Trophoblast cell (in vitro differentiated cells and primary cell): ENCODE measurements around the gene YJEFN3.
A peak's percentile ranks its signal among the peaks of the same experiment; 100 is the strongest.

Experiments
- DNase-seq, 2 donors: peaks; one replicate each; pipeline ENCODE4 v3.0.0-alpha.2; 2016
- H2AFZ ChIP-seq: 2 replicates; pipeline ENCODE4 v1.6.1; 2013; ENCODE audit warnings: low read length, moderate library complexity, mild to moderate bottlenecking; ENCODE audit not compliant: insufficient read depth, poor library complexity
- H2AK5ac ChIP-seq: 2 replicates; pipeline ENCODE4 v1.6.1; 2013; ENCODE audit warnings: mild to moderate bottlenecking, low read length
- H2BK120ac ChIP-seq: 2 replicates; pipeline ENCODE4 v1.6.1; 2013; ENCODE audit warnings: low read length, mild to moderate bottlenecking, moderate library complexity; ENCODE audit not compliant: insufficient read depth, poor library complexity
- H2BK12ac ChIP-seq: 2 replicates; pipeline ENCODE4 v1.6.1; 2013; ENCODE audit warnings: mild to moderate bottlenecking, low read length, moderate library complexity
- H2BK5ac ChIP-seq: 2 replicates; pipeline ENCODE4 v1.6.1; 2013; ENCODE audit warnings: low read length, low read depth, moderate library complexity, mild to moderate bottlenecking; ENCODE audit not compliant: poor library complexity
- H3K14ac ChIP-seq: 2 replicates; pipeline ENCODE4 v1.6.1; 2013; ENCODE audit warnings: mild to moderate bottlenecking, low read length
- H3K18ac ChIP-seq: 2 replicates; pipeline ENCODE4 v1.6.1; 2013; ENCODE audit warnings: mild to moderate bottlenecking, low read length
- H3K23ac ChIP-seq: 2 replicates; pipeline ENCODE4 v1.6.1; 2013; ENCODE audit warnings: low read length
- H3K27ac ChIP-seq: 2 replicates; pipeline ENCODE4 v1.5.1; 2013; ENCODE audit warnings: low read depth, mild to moderate bottlenecking, inconsistent platforms, low read length, moderate library complexity
- H3K27me3 ChIP-seq: 2 replicates; pipeline ENCODE4 v1.6.1; 2013; ENCODE audit warnings: inconsistent platforms, mild to moderate bottlenecking, low read length, moderate library complexity; ENCODE audit not compliant: insufficient read depth
- H3K36me3 ChIP-seq, 2 experiments: 1 replicate in 1 of 2; 2 replicates in 1 of 2; pipeline ENCODE4 v1.6.1; 2013; ENCODE audit warnings: low read length in 2 of 2, mild to moderate bottlenecking in 2 of 2, moderate library complexity in 1 of 2; ENCODE audit not compliant: insufficient read depth in 2 of 2, control insufficient read depth in 1 of 2
- H3K4ac ChIP-seq: 2 replicates; pipeline ENCODE4 v1.6.1; 2013; ENCODE audit warnings: low read depth, mild to moderate bottlenecking, low read length, moderate library complexity
- H3K4me1 ChIP-seq, 2 experiments: 1 replicate in 1 of 2; 2 replicates in 1 of 2; pipeline ENCODE4 v1.6.1; 2013; ENCODE audit warnings: low read length in 2 of 2, mild to moderate bottlenecking in 2 of 2, moderate library complexity in 1 of 2; ENCODE audit not compliant: insufficient read depth in 2 of 2, control insufficient read depth in 1 of 2
- H3K4me2 ChIP-seq: 2 replicates; pipeline ENCODE4 v1.6.1; 2013; ENCODE audit warnings: inconsistent platforms, mild to moderate bottlenecking, low read length, moderate library complexity
- H3K4me3 ChIP-seq: 2 replicates; pipeline ENCODE4 v1.5.1; 2013; ENCODE audit warnings: mild to moderate bottlenecking, low read depth, low read length, inconsistent platforms
- H3K79me1 ChIP-seq: one replicate; pipeline ENCODE4 v1.6.1; 2013; ENCODE audit warnings: low read length
- H3K79me2 ChIP-seq: 2 replicates; pipeline ENCODE4 v1.6.1; 2013; ENCODE audit warnings: low read length, mild to moderate bottlenecking; ENCODE audit not compliant: control insufficient read depth, insufficient read depth, poor library complexity
- H3K9ac ChIP-seq: 2 replicates; pipeline ENCODE4 v1.6.1; 2013; ENCODE audit warnings: mild to moderate bottlenecking, low read length
- H3K9me3 ChIP-seq: 2 replicates; pipeline ENCODE4 v1.6.1; 2013; ENCODE audit warnings: low read depth, mild to moderate bottlenecking, control low read depth, inconsistent platforms, low read length; ENCODE audit not compliant: insufficient read depth
- H4K12ac ChIP-seq: 2 replicates; pipeline ENCODE4 v1.6.1; 2013; ENCODE audit warnings: low read depth, mild to moderate bottlenecking, low read length, moderate library complexity
- H4K8ac ChIP-seq: 2 replicates; pipeline ENCODE4 v1.6.1; 2013; ENCODE audit warnings: low read depth, mild to moderate bottlenecking, low read length, moderate library complexity
- H4K91ac ChIP-seq: one replicate; pipeline ENCODE4 v1.6.1; 2013; ENCODE audit warnings: low read depth, mild to moderate bottlenecking, low read length, moderate library complexity
- WGBS: extraction: QIAGEN DNeasy Blood & Tissue Kit; methylation state at CpG from one replicate; pipeline ENCODE4 v1.1.7; 2013; ENCODE audit warnings: missing lambda C conversion rate; ENCODE audit not compliant: insufficient read length, insufficient coverage; ENCODE audit errors: extremely low coverage; 5-methylcytosine and 5-hydroxymethylcytosine counted together

Gene YJEFN3

GRCh38 chr19:19566306-19566705 lies 37.6 kb downstream of the YJEFN3 start:
- Histone ChIP-seq H3K36me3 (no peaks in the 10 kb centered on the region), H3K18ac (no peak overlapping the region), H3K9ac (no peak overlapping the region), H3K9me3 (no peaks in the 10 kb centered on the region), H2BK12ac (no peak overlapping the region), H3K79me1 (no peaks in the 10 kb centered on the region), H4K8ac (no peak overlapping the region), H3K4ac (no peak overlapping the region), H4K12ac (no peak overlapping the region), H3K4me3 (no peak overlapping the region), H2AFZ (no peak overlapping the region), H3K27me3 (no peaks in the 10 kb centered on the region), H3K4me1 (no peaks in the 10 kb centered on the region), H3K27ac (no peak overlapping the region), H3K23ac (no peak overlapping the region), H3K79me2 (no peaks in the 10 kb centered on the region), H4K91ac (no peak overlapping the region), H2BK5ac (no peak overlapping the region), H2BK120ac (no peak overlapping the region), H3K4me2 (no peak overlapping the region), H3K14ac (no peak overlapping the region), H2AK5ac (no peak overlapping the region)
- WGBS = no CpG with 5 or more reads among the region's 7 CpGs
- peak in 1 of 2 donors; percentile 31 for DNase-seq

DNA sequence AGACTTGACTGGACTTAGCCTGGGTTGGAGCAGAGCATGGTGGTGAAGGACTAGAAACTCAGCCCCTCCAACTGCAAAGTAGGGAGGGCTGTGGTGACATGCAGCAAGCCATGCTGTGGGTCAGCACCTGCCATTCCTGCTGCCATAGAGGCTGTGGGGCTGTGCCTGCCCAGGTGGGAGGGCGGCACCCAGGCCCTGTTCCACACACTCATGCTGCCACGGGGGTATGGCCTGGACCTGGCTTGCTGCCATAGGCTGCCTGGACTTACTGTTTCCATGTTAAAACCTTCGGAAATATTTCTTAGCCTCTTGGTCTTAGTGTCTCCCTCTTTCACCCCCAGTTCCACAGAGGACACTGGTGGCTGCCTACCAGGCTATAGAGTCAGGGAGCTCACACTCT lies 38.7 kb downstream of the YJEFN3 start:
- Histone ChIP-seq H2AFZ (no peak overlapping the region), H3K27ac (no peak overlapping the region), H2BK12ac (no peak overlapping the region), H3K79me2 (no peaks in the 10 kb centered on the region), H3K36me3 (no peaks in the 10 kb centered on the region), H3K27me3 (no peaks in the 10 kb centered on the region), H3K4me3 (no peak overlapping the region), H4K12ac (no peak overlapping the region), H3K4ac (no peak overlapping the region), H3K18ac (no peak overlapping the region), H3K79me1 (no peaks in the 10 kb centered on the region), H2AK5ac (no peak overlapping the region), H2BK120ac (no peak overlapping the region), H2BK5ac (no peak overlapping the region), H3K4me2 (no peak overlapping the region), H4K91ac (no peak overlapping the region), H3K23ac (no peak overlapping the region), H3K4me1 (no peaks in the 10 kb centered on the region), H4K8ac (no peak overlapping the region), H3K9me3 (no peaks in the 10 kb centered on the region), H3K9ac (no peak overlapping the region), H3K14ac (no peak overlapping the region)
- DNase-seq = no peak
- WGBS = no CpG with 5 or more reads among the region's 3 CpGs

DNA sequence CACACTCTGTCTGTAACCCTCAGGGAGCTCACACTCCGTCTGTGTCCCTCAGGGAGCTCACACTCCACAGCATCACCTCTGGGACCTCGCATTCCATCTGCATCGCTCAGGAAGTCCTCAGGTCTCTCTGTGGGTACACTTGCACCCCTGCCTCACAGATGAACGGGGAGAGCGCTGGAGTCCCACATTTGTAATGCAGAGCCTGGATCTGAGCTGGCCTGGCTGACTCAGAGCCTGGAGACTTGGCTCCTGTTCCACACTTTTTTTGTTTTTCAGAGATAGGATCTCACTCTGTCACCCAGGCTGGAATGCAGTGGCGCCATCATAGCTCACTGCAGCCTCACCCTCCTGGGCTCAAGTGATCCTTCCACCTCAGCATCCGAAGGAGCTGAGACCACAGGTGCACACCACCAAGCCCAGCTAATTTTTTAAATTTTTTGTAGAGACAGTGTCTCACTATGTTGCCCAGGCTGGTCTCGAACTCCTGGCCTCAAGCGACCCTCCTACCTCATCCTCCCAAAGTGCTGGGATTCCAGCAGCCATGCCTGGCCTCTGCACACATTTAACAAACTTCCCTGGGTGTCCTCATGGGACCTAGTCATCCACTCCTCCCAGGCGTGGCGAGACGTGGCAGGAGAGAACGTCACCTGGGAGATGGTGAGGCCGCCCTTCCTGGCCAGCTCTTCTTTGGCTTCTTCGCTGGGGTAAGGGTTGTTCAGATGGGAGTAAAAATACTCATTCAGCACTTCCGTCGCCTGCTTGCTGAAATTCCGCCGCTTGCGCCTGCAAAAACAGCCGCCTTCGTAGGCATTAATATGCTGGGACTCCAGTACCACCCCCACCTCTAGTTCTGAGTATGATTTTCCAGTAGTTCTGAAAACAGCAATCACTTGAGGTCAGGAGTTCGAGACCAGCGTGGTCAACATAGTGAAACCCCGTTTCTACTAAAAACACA lies 40.4 kb downstream of the YJEFN3 start:
- Histone ChIP-seq H3K79me1 (no peaks in the 10 kb centered on the region), H2BK5ac (no peak overlapping the region)
- no CpG with 5 or more reads among the region's 25 CpGs for WGBS

GRCh38 chr19:19570571-19570970 lies 41.9 kb downstream of the YJEFN3 start:
- no peaks in the 10 kb centered on the region for H3K9me3 ChIP-seq
- H3K23ac ChIP-seq = no peak overlapping the region
- no peak overlapping the region for H2AK5ac ChIP-seq
- H4K91ac ChIP-seq = no peak overlapping the region
- DNase-seq = peak; percentile 89 to 90
- H3K4me1 ChIP-seq = no peaks in the 10 kb centered on the region
- no peaks in the 10 kb centered on the region for H3K79me2 ChIP-seq
- no peak overlapping the region for H2BK5ac ChIP-seq
- H3K9ac ChIP-seq = no peak overlapping the region
- no peak overlapping the region for H2AFZ ChIP-seq
- H3K18ac ChIP-seq = no peak overlapping the region
- H3K27me3 ChIP-seq = no peaks in the 10 kb centered on the region
- WGBS = no CpG with 5 or more reads among the region's 10 CpGs
- H3K79me1 ChIP-seq = no peaks in the 10 kb centered on the region
- no peak overlapping the region for H4K8ac ChIP-seq
- no peak overlapping the region for H3K14ac ChIP-seq
- no peak overlapping the region for H3K4me3 ChIP-seq
- no peak overlapping the region for H3K27ac ChIP-seq
- H3K36me3 ChIP-seq = no peaks in the 10 kb centered on the region
- no peak overlapping the region for H3K4me2 ChIP-seq
- H4K12ac ChIP-seq = no peak overlapping the region
- no peak overlapping the region for H2BK120ac ChIP-seq
- no peak overlapping the region for H2BK12ac ChIP-seq
- no peak overlapping the region for H3K4ac ChIP-seq

More for the DNA sequence above, 40.4 kb downstream of the YJEFN3 start:
- no peak overlapping the region for H3K23ac ChIP-seq
- H4K8ac ChIP-seq = no peak overlapping the region
- no peak overlapping the region for H3K9ac ChIP-seq
- no peak overlapping the region for H2BK120ac ChIP-seq
- no peak overlapping the region for H3K4me3 ChIP-seq
- no peak overlapping the region for H4K91ac ChIP-seq
- H2BK12ac ChIP-seq = no peak overlapping the region
- no peaks in the 10 kb centered on the region for H3K9me3 ChIP-seq
- H3K27ac ChIP-seq = no peak overlapping the region
- H2AK5ac ChIP-seq = no peak overlapping the region
- H3K4ac ChIP-seq = no peak overlapping the region
- no peaks in the 10 kb centered on the region for H3K27me3 ChIP-seq
- no peaks in the 10 kb centered on the region for H3K4me1 ChIP-seq
- no peaks in the 10 kb centered on the region for H3K79me2 ChIP-seq
- DNase-seq = peak; percentile 96 to 97
- H4K12ac ChIP-seq = no peak overlapping the region
- H3K14ac ChIP-seq = no peak overlapping the region
- no peak overlapping the region for H2AFZ ChIP-seq
- H3K18ac ChIP-seq = no peak overlapping the region
- H3K36me3 ChIP-seq = no peaks in the 10 kb centered on the region
- H3K4me2 ChIP-seq = no peak overlapping the region
